GM21390 (cell line): Measurements from ENCODE around the gene CIAPIN1.

ENCODE experiments used
- ATAC-seq: cut with Tn5 transposase; IDR thresholded peaks from one replicate; pipeline ENCODE4 v1.9.1; 2021; ENCODE audit not compliant: unreplicated experiment

CIAPIN1 gene

GRCh38 chr16:57447186-57447962 is at the start of gene CIAPIN1, which contains the start of gene COQ9:
Gene CIAPIN1 (minus strand): TSS chr16:57447385. CDS start chr16:57440928, 6,457 bp downstream.
Gene COQ9 (plus strand): TSS chr16:57447479. CDS start chr16:57447506, 27 bp downstream.
- peak; percentile 98 for ATAC-seq

GRCh38 chr16:57493767-57494166 is 46.6 kb upstream of the CIAPIN1 start:
- no peak for ATAC-seq

GRCh38 chr16:57489229-57489628 is 42.0 kb upstream of the CIAPIN1 start:
- no peak for ATAC-seq

GRCh38 chr16:57486858-57487834 is 40.0 kb upstream of the CIAPIN1 start:
- no peak for ATAC-seq

- ATAC-seq, result peak; percentile 92
These were observed 39.0 kb upstream of the CIAPIN1 start, which contains the start of gene DOK4 for GRCh38 chr16:57485916-57486857. Gene DOK4 (minus strand): TSS chr16:57486493. CDS start chr16:57479507, 6,986 bp downstream.

GRCh38 chr16:57485091-57485915 is 38.1 kb upstream of the CIAPIN1 start:
- ATAC-seq, result no peak

- ATAC-seq, result no peak
These were observed 37.4 kb upstream of the CIAPIN1 start for GRCh38 chr16:57484515-57485005.

GRCh38 chr16:57483725-57484514 is 36.7 kb upstream of the CIAPIN1 start:
- no peak for ATAC-seq

- ATAC-seq, result no peak
These were observed 35.8 kb upstream of the CIAPIN1 start for GRCh38 chr16:57482845-57483545.

- ATAC-seq, result no peak
These were observed 34.2 kb upstream of the CIAPIN1 start for GRCh38 chr16:57481421-57481820.

GRCh38 chr16:57480754-57481230 is 33.6 kb upstream of the CIAPIN1 start:
- no peak for ATAC-seq

- ATAC-seq, result no peak
These were observed 33.0 kb upstream of the CIAPIN1 start for GRCh38 chr16:57479976-57480753.

GRCh38 chr16:57479205-57479975 is 32.2 kb upstream of the CIAPIN1 start:
- no peak for ATAC-seq

GRCh38 chr16:57478396-57479204 is 31.4 kb upstream of the CIAPIN1 start:
- no peak for ATAC-seq

- ATAC-seq, result no peak
These were observed 30.5 kb upstream of the CIAPIN1 start for GRCh38 chr16:57477531-57478202.
